ENCODE measurements around the gene INTS1.

DNA sequence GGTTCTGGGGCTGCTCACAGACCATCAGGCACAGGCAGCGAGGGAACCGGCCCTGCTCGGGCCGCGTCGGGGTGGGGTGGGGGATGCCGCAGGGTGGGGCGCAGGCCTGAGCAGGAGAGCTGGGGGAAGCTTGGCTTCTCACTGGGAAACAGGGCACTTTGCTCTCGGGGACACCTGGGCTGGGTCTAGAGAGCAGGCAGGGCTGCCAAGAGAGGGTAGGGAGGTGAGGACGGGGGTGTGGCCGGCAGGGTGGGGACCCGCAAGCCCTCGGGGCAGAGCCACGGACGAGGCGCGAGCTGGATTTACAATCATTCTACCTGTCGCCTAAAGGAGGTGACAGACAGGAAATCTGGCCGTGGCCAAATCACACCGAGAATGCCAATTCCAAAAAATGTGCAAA lies 11.1 kb downstream of the INTS1 start:
- TF ChIP-seq, protein P1, sequence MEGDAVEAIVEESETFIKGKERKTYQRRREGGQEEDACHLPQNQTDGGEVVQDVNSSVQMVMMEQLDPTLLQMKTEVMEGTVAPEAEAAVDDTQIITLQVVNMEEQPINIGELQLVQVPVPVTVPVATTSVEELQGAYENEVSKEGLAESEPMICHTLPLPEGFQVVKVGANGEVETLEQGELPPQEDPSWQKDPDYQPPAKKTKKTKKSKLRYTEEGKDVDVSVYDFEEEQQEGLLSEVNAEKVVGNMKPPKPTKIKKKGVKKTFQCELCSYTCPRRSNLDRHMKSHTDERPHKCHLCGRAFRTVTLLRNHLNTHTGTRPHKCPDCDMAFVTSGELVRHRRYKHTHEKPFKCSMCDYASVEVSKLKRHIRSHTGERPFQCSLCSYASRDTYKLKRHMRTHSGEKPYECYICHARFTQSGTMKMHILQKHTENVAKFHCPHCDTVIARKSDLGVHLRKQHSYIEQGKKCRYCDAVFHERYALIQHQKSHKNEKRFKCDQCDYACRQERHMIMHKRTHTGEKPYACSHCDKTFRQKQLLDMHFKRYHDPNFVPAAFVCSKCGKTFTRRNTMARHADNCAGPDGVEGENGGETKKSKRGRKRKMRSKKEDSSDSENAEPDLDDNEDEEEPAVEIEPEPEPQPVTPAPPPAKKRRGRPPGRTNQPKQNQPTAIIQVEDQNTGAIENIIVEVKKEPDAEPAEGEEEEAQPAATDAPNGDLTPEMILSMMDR (IDR thresholded peaks at IDR 0.05; ENCODE audit: poor library complexity): no peak
- TF ChIP-seq EZH2phosphoT487 (IDR thresholded peaks at IDR 0.05; ENCODE audit: low read depth, severe bottlenecking, unreplicated experiment): no peak

Data from hepatocyte (in vitro differentiated cells).